CD4-positive, alpha-beta T cell treated with Interleukin-15 for 1 hour (primary cell): ENCODE measurements around the gene E2F3.

Experiments
- DNase-seq: peaks from one replicate; pipeline ENCODE4 v3.0.0-alpha.2; 2020

The E2F3 gene

GRCh38 chr6:20401205-20402091, at the start of gene E2F3:
E2F3 (plus strand) TSS chr6:20401879; CDS start chr6:20402233, 354 bp downstream.
- peak; percentile 100 for DNase-seq

- no peak for DNase-seq
Measured at GRCh38 chr6:20352346-20352745, 49.3 kb upstream of the E2F3 start.

GRCh38 chr6:20353134-20353533, 48.5 kb upstream of the E2F3 start:
- no peak for DNase-seq

- no peak for DNase-seq
Measured at GRCh38 chr6:20354366-20354765, 47.3 kb upstream of the E2F3 start.

- DNase-seq = no peak
Measured at GRCh38 chr6:20360471-20361119, 41.1 kb upstream of the E2F3 start.

- DNase-seq = no peak
Measured at GRCh38 chr6:20362623-20363022, 39.1 kb upstream of the E2F3 start.

- no peak for DNase-seq
Measured at GRCh38 chr6:20364327-20364726, 37.4 kb upstream of the E2F3 start.

- DNase-seq = no peak
Measured at GRCh38 chr6:20365456-20365855, 36.2 kb upstream of the E2F3 start.

GRCh38 chr6:20366082-20366830, 35.4 kb upstream of the E2F3 start:
- DNase-seq = peak; percentile 45

GRCh38 chr6:20367743-20368485, 33.8 kb upstream of the E2F3 start:
- no peak for DNase-seq

- no peak for DNase-seq
Measured at GRCh38 chr6:20370393-20370792, 31.3 kb upstream of the E2F3 start.

- DNase-seq = no peak
Measured at GRCh38 chr6:20370801-20371200, 30.9 kb upstream of the E2F3 start.

GRCh38 chr6:20375436-20375835, 26.2 kb upstream of the E2F3 start:
- DNase-seq = no peak

- DNase-seq = no peak
Measured at GRCh38 chr6:20377623-20378265, 23.9 kb upstream of the E2F3 start.

GRCh38 chr6:20379231-20379630, 22.4 kb upstream of the E2F3 start:
- no peak for DNase-seq

GRCh38 chr6:20386218-20386617, 15.5 kb upstream of the E2F3 start:
- no peak for DNase-seq

- no peak for DNase-seq
Measured at GRCh38 chr6:20389066-20389465, 12.6 kb upstream of the E2F3 start.

- no peak for DNase-seq
Measured at GRCh38 chr6:20393297-20393696, 8.4 kb upstream of the E2F3 start.

- no peak for DNase-seq
Measured at GRCh38 chr6:20399518-20399917, 2.2 kb upstream of the E2F3 start.

- DNase-seq = peak; percentile 55
Measured at GRCh38 chr6:20400456-20401204, 1.0 kb upstream of the E2F3 start.

GRCh38 chr6:20402092-20402341, 338 bp downstream of the E2F3 start:
- no peak for DNase-seq
